ENCODE data around the gene TMED4.

The TMED4 gene

GRCh38 chr7:44581879-44582603, at the start of gene TMED4:
TSS of gene TMED4 (minus strand) at chr7:44582231. CDS start at chr7:44582206, 25 bp downstream.
- peak; percentile 98 for DNase-seq (ENCODE audit: low read depth)
- H3K4me3 ChIP-seq (ENCODE audit: low read length) = peak within 1 kb of the TSS; percentile 94
- no peak for TF ChIP-seq CTCF (conservative IDR thresholded peaks at IDR 0.05; ENCODE audit: low read length)

GRCh38 chr7:44631458-44632115, 49.6 kb upstream of the TMED4 start:
- no peak for DNase-seq (ENCODE audit: low read depth)
- no peak for TF ChIP-seq CTCF (conservative IDR thresholded peaks at IDR 0.05; ENCODE audit: low read length)
- no peak overlapping the region for H3K4me3 ChIP-seq (ENCODE audit: low read length)

- H3K4me3 ChIP-seq (ENCODE audit: low read length) = no peak overlapping the region
- no peak for DNase-seq (ENCODE audit: low read depth)
Measured at GRCh38 chr7:44630792-44631457, 48.9 kb upstream of the TMED4 start.

GRCh38 chr7:44629829-44630522, 47.9 kb upstream of the TMED4 start:
- no peak for DNase-seq (ENCODE audit: low read depth)
- no peak for TF ChIP-seq CTCF (conservative IDR thresholded peaks at IDR 0.05; ENCODE audit: low read length)
- no peak overlapping the region for H3K4me3 ChIP-seq (ENCODE audit: low read length)

More at GRCh38 chr7:44630792-44631457, 48.9 kb upstream of the TMED4 start:
- TF ChIP-seq CTCF (conservative IDR thresholded peaks at IDR 0.05; ENCODE audit: low read length) = no peak

GRCh38 chr7:44626620-44627019, 44.6 kb upstream of the TMED4 start:
- DNase-seq (ENCODE audit: low read depth) = no peak
- TF ChIP-seq CTCF (conservative IDR thresholded peaks at IDR 0.05; ENCODE audit: low read length) = no peak
- no peak overlapping the region for H3K4me3 ChIP-seq (ENCODE audit: low read length)

GRCh38 chr7:44625526-44626471, 43.8 kb upstream of the TMED4 start:
- TF ChIP-seq CTCF (conservative IDR thresholded peaks at IDR 0.05; ENCODE audit: low read length) = no peak
- no peak overlapping the region for H3K4me3 ChIP-seq (ENCODE audit: low read length)
- DNase-seq (ENCODE audit: low read depth) = no peak
